B cell (primary cell): ENCODE data around the gene PTH1R. TPM values are rescaled to one million over a fixed set of nuclear protein-coding genes. Genes with fewer than 3 reads are reported as not detected.

Source experiments
- ATAC-seq: fragments of 200-7000 bp; cut with Tn5 transposase; one replicate; pipeline ENCODE4 v1.10.0; 2021; ENCODE audit warnings: low read depth, mild to moderate bottlenecking, moderate number of reproducible peaks, moderate library complexity
- CTCF ChIA-PET: fragments of 350-600 bp; sonication (Branson Sonifier 250); formaldehyde crosslinking; loops from one replicate; lab custom pipeline; 2021; ENCODE audit warnings: antibody characterized with exemption, inconsistent platforms; lab: Charles Lee
- POLR2A ChIA-PET: fragments of 350-600 bp; sonication (Branson Sonifier 250); formaldehyde crosslinking; loops from one replicate; lab custom pipeline; 2021; ENCODE audit warnings: antibody characterized with exemption; lab: Charles Lee
- DNase-seq: peaks from one replicate; pipeline ENCODE4 v3.0.0; 2013
- H2AFZ ChIP-seq: 2 replicates; pipeline ENCODE4 v1.6.1; 2012; ENCODE audit warnings: mild to moderate bottlenecking, low read depth, low read length; ENCODE audit not compliant: insufficient read depth, poor library complexity, severe bottlenecking
- H3K27ac ChIP-seq, 2 donors: 1 replicate in 1 of 2; 2 replicates in 1 of 2; pipeline ENCODE4 v1.5.1; 2012 to 2013; ENCODE audit warnings: low read length in 2 of 2, mild to moderate bottlenecking in 2 of 2, moderate library complexity in 1 of 2
- H3K27me3 ChIP-seq, 4 experiments: fragments of 200-600 bp in 1 of 4; sonication (generic) in 1 of 4; replicated peaks in 1 of 4; 1 replicate in 2 of 4; 2 replicates in 2 of 4; pipeline versions ENCODE4 v1.6.1 to v1.7.0; 2013 to 2016; ENCODE audit warnings: low read length in 3 of 4, mild to moderate bottlenecking in 2 of 4, mixed read lengths in 1 of 4, moderate library complexity in 1 of 4; ENCODE audit not compliant: insufficient read depth in 4 of 4, control insufficient read depth in 3 of 4; ENCODE audit errors: control extremely low read depth in 1 of 4
- H3K36me3 ChIP-seq, 2 experiments: replicated peaks in 1 of 2; 1 replicate in 1 of 2; 2 replicates in 1 of 2; pipeline versions ENCODE4 v1.6.1 to v1.7.1; 2013; ENCODE audit warnings: low read length in 1 of 2; ENCODE audit not compliant: insufficient read depth in 2 of 2, control insufficient read depth in 1 of 2; ENCODE audit errors: control extremely low read depth in 1 of 2, extremely low read depth in 1 of 2
- H3K4me1 ChIP-seq, 2 donors: fragments of 200-600 bp in 1 of 2; sonication (generic) in 1 of 2; 1 replicate in 1 of 2; 2 replicates in 1 of 2; pipeline versions ENCODE4 v1.5.1 to v1.6.1; 2013 to 2017; ENCODE audit warnings: low read length in 2 of 2; ENCODE audit not compliant: control insufficient read depth in 2 of 2, insufficient read depth in 2 of 2
- H3K4me2 ChIP-seq: replicated peaks from 2 replicates; pipeline ENCODE3; 2012; ENCODE audit warnings: mild to moderate bottlenecking, low read depth, low read length; ENCODE audit not compliant: poor library complexity, severe bottlenecking
- H3K4me3 ChIP-seq, 5 experiments: fragments of 200-600 bp in 1 of 5; sonication (generic) in 1 of 5; 1 replicate in 3 of 5; 2 replicates in 2 of 5; pipeline versions ENCODE4 v1.5.1 to v1.7.0; 2011 to 2016; ENCODE audit warnings: low read length in 4 of 5, mild to moderate bottlenecking in 4 of 5, low read depth in 2 of 5, control low read depth in 1 of 5, moderate library complexity in 1 of 5; ENCODE audit not compliant: insufficient read depth in 1 of 5; ENCODE audit errors: control extremely low read depth in 1 of 5, extremely low read depth in 1 of 5
- H3K79me2 ChIP-seq: fragments of 200-600 bp; sonication (generic); one replicate; pipeline ENCODE4 v1.6.0; 2016; ENCODE audit warnings: low read length; ENCODE audit not compliant: control insufficient read depth, insufficient read depth
- H3K9ac ChIP-seq: fragments of 200-600 bp; sonication (generic); 2 replicates; pipeline ENCODE4 v1.6.1; 2017; ENCODE audit warnings: mild to moderate bottlenecking, low read length, moderate library complexity
- H3K9me3 ChIP-seq, 3 donors: one replicate each; pipeline versions ENCODE4 v1.6.1 to v1.7.1; 2013; ENCODE audit warnings: low read length in 2 of 3; ENCODE audit not compliant: control insufficient read depth in 2 of 3, insufficient read depth in 1 of 3; ENCODE audit errors: control extremely low read depth in 1 of 3
- H4K20me1 ChIP-seq: 2 replicates; pipeline ENCODE4 v1.6.0; 2012; ENCODE audit warnings: mild to moderate bottlenecking, low read length; ENCODE audit not compliant: insufficient read depth, control insufficient read depth, poor library complexity, severe bottlenecking
- H3K27ac Mint-ChIP-seq: one replicate; pipeline ENCODE4 v1.8.0; 2021; ENCODE audit warnings: mixed read lengths
- H3K27me3 Mint-ChIP-seq: one replicate; pipeline ENCODE4 v1.8.0; 2021; ENCODE audit warnings: mixed read lengths
- H3K4me1 Mint-ChIP-seq: one replicate; pipeline ENCODE4 v1.8.0; 2021; ENCODE audit warnings: mixed read lengths
- H3K4me3 Mint-ChIP-seq: one replicate; pipeline ENCODE4 v1.8.0; 2021; ENCODE audit warnings: mixed read lengths
- H3K9me3 Mint-ChIP-seq: one replicate; pipeline ENCODE4 v1.8.0; 2022; ENCODE audit warnings: mixed read lengths; ENCODE audit not compliant: insufficient read depth
- EZH2 ChIP-seq: IDR thresholded peaks from 2 replicates; pipeline ENCODE4 v1.6.1; 2012; ENCODE audit warnings: borderline replicate concordance, low read depth, mild to moderate bottlenecking, moderate library complexity, low read length; ENCODE audit not compliant: insufficient read depth, poor library complexity, severe bottlenecking
- WGBS: methylation state at CpG from one replicate; pipeline ENCODE4 v1.1.5; 2013; ENCODE audit warnings: missing lambda C conversion rate; ENCODE audit not compliant: insufficient coverage; 5-methylcytosine and 5-hydroxymethylcytosine counted together
- intact Hi-C: fragments of 100-400 bp; cut with micrococcal nuclease; formaldehyde crosslinking; loops from one replicate; pipeline ENCODE4 v1.10.0; 2022
- polyA plus RNA-seq: library from polyadenylated mRNA; depleted of rRNA; stranded (reverse); fragments of >200 nt; gene quantifications from 2 replicates; pipeline ENCODE4 v1.2.3, GENCODE V29; 2012
- total RNA-seq, 2 donors: library from RNA; stranded (reverse); fragments of 120-200 nt in 1 of 2; gene quantifications; 1 replicate in 1 of 2; 2 replicates in 1 of 2; pipeline versions ENCODE4 v1.2.3 to v1.2.4, GENCODE V29; 2013 to 2022
- TF ChIP-seq, protein P1 (sequence below): fragments of 200-600 bp; IDR thresholded peaks from one replicate; pipeline ENCODE4 v1.8.0; 2022; ENCODE audit warnings: antibody characterized with exemption, mild to moderate bottlenecking

Gene PTH1R
- total and polyA plus RNA-seq, 2 donors (not counting 1 experiment from before 2014, with no cell fraction given), result not detected

DNA sequence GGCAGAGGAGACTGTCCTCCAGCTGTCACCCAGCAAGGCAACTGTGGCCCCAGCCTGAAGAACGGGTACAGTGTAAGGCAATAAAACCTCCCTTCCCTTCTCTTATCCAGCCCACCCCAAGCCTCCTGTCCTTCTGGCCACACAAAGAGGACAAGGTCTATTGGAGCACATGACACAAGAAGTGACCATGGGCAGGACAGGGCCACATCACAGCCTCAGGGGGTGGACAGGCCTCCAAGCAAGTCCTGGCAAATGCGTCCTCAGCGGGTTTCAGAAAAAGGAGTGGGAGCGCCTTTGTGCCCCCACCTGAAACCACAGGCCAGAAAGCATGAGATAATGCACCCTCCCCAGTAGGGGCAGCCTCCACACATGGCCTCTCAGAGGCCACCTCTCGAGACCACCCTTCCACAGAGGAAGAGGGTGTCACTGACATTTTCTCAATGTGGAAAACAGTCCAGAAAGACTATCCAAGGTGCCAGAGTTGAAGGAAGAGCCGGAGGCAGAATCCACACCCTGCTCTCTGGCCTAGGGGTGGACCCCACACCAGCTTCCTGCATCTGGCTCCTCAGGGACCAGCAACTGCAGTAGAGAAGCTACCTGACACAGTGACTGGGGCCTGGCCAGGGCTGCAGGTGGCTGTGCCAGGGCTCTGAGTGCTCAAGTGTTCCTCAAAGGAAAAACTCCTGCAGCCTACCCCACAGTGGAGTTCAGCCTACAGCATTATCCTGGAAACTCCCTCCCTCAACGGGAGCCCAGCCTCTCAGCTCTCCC, 55.1 kb downstream of the PTH1R start:
- Histone ChIP-seq H3K27me3 (no peaks in the 10 kb centered on the region), H3K9ac (peak overlapping the region; percentile 8), H3K36me3 (peaks cover 1 to 36% of the 10 kb centered on the region in 2 experiments), H3K27ac (peak overlapping the region; percentile 85 to 92), H3K4me2 (peak overlapping the region; percentile 68), H3K4me1 (peaks cover 69 to 95% of the 10 kb centered on the region in 2 donors), H2AFZ (no peak overlapping the region), H3K9me3 (peaks cover 2 to 9% (median 7%) of the 10 kb centered on the region in 3 donors), H4K20me1 (peaks cover 25% of the 10 kb centered on the region), H3K79me2 (peaks cover 81% of the 10 kb centered on the region), H3K4me3 (no peak overlapping the region)
- H3K4me3 Mint-ChIP-seq, result peak overlapping the region; percentile 76
- POLR2A ChIA-PET, result interaction anchor here (0.6 to 1.3 kb wide), 3 partner anchors 9 to 50 kb away, joined by 3 to 4 read pairs (median 3); no protein-coding TSS in a partner anchor
- CTCF ChIA-PET, result interaction anchor here (1.1 to 13.6 kb wide), 4 partner anchors 11 to 62 kb away, joined by 3 to 146 read pairs (median 13); partner anchors contain the start of gene CCDC12
- no peak for ATAC-seq
- peaks cover 83% of the 10 kb centered on the region for H3K4me1 Mint-ChIP-seq
- peak overlapping the region; percentile 94 for H3K27ac Mint-ChIP-seq
- DNase-seq, result no peak
- intact Hi-C loops, result no loop called here
- peaks cover 3% of the 10 kb centered on the region for H3K9me3 Mint-ChIP-seq
- no peak for TF ChIP-seq EZH2
- TF ChIP-seq, protein P1, sequence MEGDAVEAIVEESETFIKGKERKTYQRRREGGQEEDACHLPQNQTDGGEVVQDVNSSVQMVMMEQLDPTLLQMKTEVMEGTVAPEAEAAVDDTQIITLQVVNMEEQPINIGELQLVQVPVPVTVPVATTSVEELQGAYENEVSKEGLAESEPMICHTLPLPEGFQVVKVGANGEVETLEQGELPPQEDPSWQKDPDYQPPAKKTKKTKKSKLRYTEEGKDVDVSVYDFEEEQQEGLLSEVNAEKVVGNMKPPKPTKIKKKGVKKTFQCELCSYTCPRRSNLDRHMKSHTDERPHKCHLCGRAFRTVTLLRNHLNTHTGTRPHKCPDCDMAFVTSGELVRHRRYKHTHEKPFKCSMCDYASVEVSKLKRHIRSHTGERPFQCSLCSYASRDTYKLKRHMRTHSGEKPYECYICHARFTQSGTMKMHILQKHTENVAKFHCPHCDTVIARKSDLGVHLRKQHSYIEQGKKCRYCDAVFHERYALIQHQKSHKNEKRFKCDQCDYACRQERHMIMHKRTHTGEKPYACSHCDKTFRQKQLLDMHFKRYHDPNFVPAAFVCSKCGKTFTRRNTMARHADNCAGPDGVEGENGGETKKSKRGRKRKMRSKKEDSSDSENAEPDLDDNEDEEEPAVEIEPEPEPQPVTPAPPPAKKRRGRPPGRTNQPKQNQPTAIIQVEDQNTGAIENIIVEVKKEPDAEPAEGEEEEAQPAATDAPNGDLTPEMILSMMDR, result no peak
- 51% methylated on average over 6 of the region's 7 CpGs for WGBS
- H3K27me3 Mint-ChIP-seq, result no peaks in the 10 kb centered on the region

DNA sequence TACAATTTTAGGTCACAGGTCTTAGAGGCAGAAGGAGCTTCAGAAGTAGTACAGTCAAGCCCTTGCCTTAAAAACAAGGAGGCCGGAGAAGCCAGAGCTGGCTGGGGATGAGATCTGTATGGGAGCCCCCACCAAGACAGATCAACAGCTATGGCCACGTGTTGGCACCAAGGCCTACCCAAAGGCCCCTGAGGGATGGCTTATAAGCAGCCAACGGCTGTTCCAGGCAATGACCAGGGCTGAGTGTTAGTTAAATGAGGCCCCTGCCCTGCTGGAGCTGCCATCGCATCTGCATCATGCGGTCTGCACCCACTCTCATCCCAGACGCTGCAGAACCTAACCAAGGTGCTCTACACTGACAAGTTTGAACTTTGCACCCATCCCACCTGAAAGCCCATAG, 55.7 kb downstream of the PTH1R start:
- TF ChIP-seq, protein P1, result no peak
- no peak for TF ChIP-seq EZH2
- Histone ChIP-seq H3K79me2 (peaks cover 87% of the 10 kb centered on the region), H2AFZ (no peak overlapping the region), H3K4me1 (peaks cover 69 to 95% of the 10 kb centered on the region in 2 donors), H3K4me3 (no peak overlapping the region), H4K20me1 (peaks cover 31% of the 10 kb centered on the region), H3K27ac (peak overlapping the region; percentile 85 to 92), H3K36me3 (peaks cover 1 to 42% of the 10 kb centered on the region in 2 experiments), H3K9me3 (peaks cover 2 to 9% (median 7%) of the 10 kb centered on the region in 3 donors), H3K9ac (peak overlapping the region; percentile 8), H3K4me2 (peak overlapping the region; percentile 68), H3K27me3 (no peaks in the 10 kb centered on the region)
- DNase-seq (no peak), ATAC-seq (no peak)
- Mint-ChIP-seq H3K4me1 (peaks cover 83% of the 10 kb centered on the region), H3K27ac (peak overlapping the region; percentile 94), H3K27me3 (no peaks in the 10 kb centered on the region), H3K4me3 (no peak overlapping the region), H3K9me3 (peaks cover 3% of the 10 kb centered on the region)
- 80% methylated on average over 6 of the region's 6 CpGs for WGBS
- CTCF ChIA-PET, result interaction anchor here (0.7 to 13.6 kb wide), 5 partner anchors 11 to 488 kb away, joined by 3 to 146 read pairs (median 4); partner anchors contain the start of gene CCDC12
- intact Hi-C loops, result no loop called here
- POLR2A ChIA-PET, result interaction anchor here (0.6 to 1.3 kb wide), 3 partner anchors 10 to 50 kb away, joined by 3 to 4 read pairs (median 3); no protein-coding TSS in a partner anchor
